K562 (cell line): Measurements from ENCODE around the gene SPPL3. TPM values are rescaled to one million over a fixed set of nuclear protein-coding genes. Genes with fewer than 3 reads are reported as not detected.

Experiments used
- ATF6 ChIP-seq: sonication (generic); formaldehyde crosslinking; IDR thresholded peaks from 2 replicates; pipeline ENCODE4 v1.4.0; 2020; ENCODE audit warnings: mild to moderate bottlenecking, missing genetic modification reagents
- FOXK2 ChIP-seq, 2 experiments: fragments of 450-650 bp; IDR thresholded peaks in 1 of 2; conservative IDR thresholded peaks in 1 of 2; 2 replicates each; pipeline ENCODE4 v1.6.1; 2016; ENCODE audit warnings: low read depth in 2 of 2, mild to moderate bottlenecking in 1 of 2
- MAZ ChIP-seq, 2 experiments: fragments of 450-650 bp in 1 of 2; sonication (generic) in 1 of 2; formaldehyde crosslinking; IDR thresholded peaks in 1 of 2; conservative IDR thresholded peaks in 1 of 2; 2 replicates each; pipeline versions ENCODE4 v1.4.0 to v1.5.0; 2020; ENCODE audit warnings: mild to moderate bottlenecking in 1 of 2, missing genetic modification reagents in 1 of 2
- MED1 ChIP-seq: sonication (generic); formaldehyde crosslinking; IDR thresholded peaks from 2 replicates; pipeline ENCODE4 v1.8.1; 2023; ENCODE audit warnings: missing genetic modification reagents, borderline replicate concordance
- SMAD4 ChIP-seq: fragments of 250-450 bp; sonication (Bioruptor Pico); conservative IDR thresholded peaks from 2 replicates; pipeline ENCODE4 v1.8.0; 2021; ENCODE audit warnings: inconsistent platforms, mild to moderate bottlenecking, moderate library complexity
- SRF ChIP-seq, 2 experiments: fragments of 250-450, 450-650 bp in 1 of 2; sonication (Bioruptor Pico) in 1 of 2; sonication (generic) in 1 of 2; formaldehyde crosslinking; IDR thresholded peaks; 2 replicates each; pipeline versions ENCODE4 v1.5.0 to v1.5.1; 2020 to 2022; ENCODE audit warnings: mild to moderate bottlenecking in 1 of 2, missing genetic modification reagents in 1 of 2
- ZBTB33 ChIP-seq: sonication (generic); formaldehyde crosslinking; IDR thresholded peaks from 2 replicates; pipeline ENCODE4 v1.8.1; 2023; ENCODE audit warnings: mild to moderate bottlenecking, missing genetic modification reagents
- ZBTB40 ChIP-seq, 2 experiments: fragments of 450-650 bp in 1 of 2; sonication (generic) in 1 of 2; formaldehyde crosslinking in 1 of 2; IDR thresholded peaks; 2 replicates each; pipeline versions ENCODE4 v1.7.1 to v1.9.0; 2016 to 2022; ENCODE audit warnings: inconsistent platforms in 1 of 2, mild to moderate bottlenecking in 1 of 2, missing genetic modification reagents in 1 of 2
- ZNF133 ChIP-seq: fragments of 250-450 bp; sonication (Bioruptor Pico); IDR thresholded peaks from 2 replicates; pipeline ENCODE4 v1.4.0; 2020; ENCODE audit warnings: mild to moderate bottlenecking
- ZNF311 ChIP-seq: fragments of 250-450 bp; sonication (Bioruptor Pico); IDR thresholded peaks from 2 replicates; pipeline ENCODE4 v1.4.0; 2020; ENCODE audit warnings: mild to moderate bottlenecking, moderate library complexity
- ZNF57 ChIP-seq: fragments of 450-650 bp; formaldehyde crosslinking; IDR thresholded peaks from 2 replicates; pipeline ENCODE4 v1.4.0; 2020; ENCODE audit warnings: mild to moderate bottlenecking, moderate library complexity
- polyA plus RNA-seq, 8 experiments: library from polyadenylated mRNA; depleted of rRNA in 4 of 8; stranded (reverse) in 5 of 8; unstranded in 3 of 8; fragments of >200 nt; fragmentation: Nextera tagmentation in 2 of 8; fragmentation: Illumina TruSeq in 1 of 8; extraction: Ambion mirVana in 2 of 8; extraction: Trizol in 1 of 8; gene quantifications; 2 replicates each; pipeline versions ENCODE4 v1.2.1 to v1.2.3, GENCODE V29; 2011 to 2014; ENCODE audit warnings: inconsistent platforms in 1 of 8, missing spikeins in 1 of 8
- total RNA-seq, 7 experiments: library from RNA; depleted of rRNA in 6 of 7; stranded (reverse); fragments of >200 nt in 6 of 7; fragmentation: Illumina TruSeq in 2 of 7; extraction: Trizol in 2 of 7; gene quantifications; 2 replicates each; pipeline versions ENCODE4 v1.2.1 to v1.2.3, GENCODE V29; 2011 to 2021; ENCODE audit warnings: low replicate concordance in 1 of 7

SPPL3 gene
- total and polyA plus RNA-seq, 9 of the 15 experiments (the other 6 are each of a cell fraction or from before 2014, with no cell fraction given) = 2.9 to 32.1 (median 7.1) TPM

- TF ChIP-seq ATF6 (CRISPR knock-in tag) = no peak
- TF ChIP-seq MED1 = no peak
- TF ChIP-seq ZNF57 (CRISPR knock-in tag) = no peak
- TF ChIP-seq ZBTB33 (CRISPR knock-in tag) = no peak
- TF ChIP-seq ZNF133 (CRISPR knock-in tag) = no peak
- peak; percentile 12 to 82; a peak in 3 of 4 replicates for TF ChIP-seq FOXK2 (conservative IDR thresholded peaks at IDR 0.05 in 1 of 2, IDR thresholded peaks at IDR 0.05 in 1 of 2; ENCODE audit: low read depth in 2 of 2)
- TF ChIP-seq ZNF311 (CRISPR knock-in tag) = no peak
- TF ChIP-seq SRF (CRISPR knock-in tag; IDR thresholded peaks at IDR 0.05) = no peak
- TF ChIP-seq ZBTB40 (IDR thresholded peaks at IDR 0.05) = no peak
- no peak for TF ChIP-seq ZBTB40 (CRISPR knock-in tag; IDR thresholded peaks at IDR 0.05)
- TF ChIP-seq SMAD4 = peak; percentile 59; the same call in 1 of the 2 replicates
- TF ChIP-seq MAZ (CRISPR knock-in tag; conservative IDR thresholded peaks at IDR 0.05 in 1 of 2, IDR thresholded peaks at IDR 0.05 in 1 of 2) = peak; percentile 91 to 98
These were observed at the start of gene SPPL3 (continued) for GRCh38 chr12:120904197-120904773.
